Measurements from ENCODE around the gene ZNF827. TPM values are rescaled to one million over a fixed set of nuclear protein-coding genes. Genes with fewer than 3 reads are reported as not detected.

The ZNF827 gene
- total RNA-seq, 4 donors from 2014 or later: 23.9 to 52.3 (median 29.3) TPM

DNA sequence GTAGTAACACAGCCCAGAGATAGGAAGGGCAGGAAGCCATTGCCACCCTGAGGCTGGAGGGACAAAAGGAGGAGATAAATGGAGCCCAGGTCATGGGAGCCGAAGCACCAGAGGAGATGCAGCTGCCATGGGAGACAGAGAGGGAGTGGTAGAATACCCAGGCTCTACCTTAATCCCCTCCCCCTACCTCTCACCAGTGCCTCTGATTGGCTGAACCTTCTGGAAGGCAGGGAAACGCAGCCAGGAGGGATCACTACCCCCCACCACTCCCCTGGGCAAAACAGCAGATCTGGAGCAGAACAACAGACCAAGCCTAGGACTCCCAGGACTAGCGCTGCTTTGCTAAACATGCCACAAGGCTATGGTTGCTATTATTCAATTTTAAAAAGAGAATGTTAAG, 114.2 kb downstream of the ZNF827 start:
- 90 to 91% methylated on average over 3 of the region's 3 CpGs for WGBS, 2 donors
- intact Hi-C loops (cut with DNase I): no loop called here
- no peak for DNase-seq

DNA sequence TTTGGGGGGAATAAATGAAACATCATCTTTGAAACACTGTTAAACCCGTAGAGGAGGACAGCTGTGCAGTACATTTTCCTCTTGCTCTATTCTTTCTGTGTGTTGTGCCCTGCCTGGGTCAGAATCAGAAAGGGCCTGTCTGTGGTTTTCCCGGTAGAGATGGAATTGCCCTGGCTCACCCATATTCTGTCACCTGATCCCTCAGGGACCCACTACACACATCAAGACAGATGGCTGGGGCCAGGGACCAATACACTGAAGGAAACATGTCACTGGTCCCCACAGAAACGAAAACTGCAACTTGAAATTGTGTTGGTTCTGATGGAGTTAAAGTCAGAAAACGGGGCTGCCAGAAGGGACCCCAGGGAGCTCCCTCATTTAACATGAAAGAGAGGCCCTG, 114.9 kb downstream of the ZNF827 start:
- TF ChIP-seq, protein P1, sequence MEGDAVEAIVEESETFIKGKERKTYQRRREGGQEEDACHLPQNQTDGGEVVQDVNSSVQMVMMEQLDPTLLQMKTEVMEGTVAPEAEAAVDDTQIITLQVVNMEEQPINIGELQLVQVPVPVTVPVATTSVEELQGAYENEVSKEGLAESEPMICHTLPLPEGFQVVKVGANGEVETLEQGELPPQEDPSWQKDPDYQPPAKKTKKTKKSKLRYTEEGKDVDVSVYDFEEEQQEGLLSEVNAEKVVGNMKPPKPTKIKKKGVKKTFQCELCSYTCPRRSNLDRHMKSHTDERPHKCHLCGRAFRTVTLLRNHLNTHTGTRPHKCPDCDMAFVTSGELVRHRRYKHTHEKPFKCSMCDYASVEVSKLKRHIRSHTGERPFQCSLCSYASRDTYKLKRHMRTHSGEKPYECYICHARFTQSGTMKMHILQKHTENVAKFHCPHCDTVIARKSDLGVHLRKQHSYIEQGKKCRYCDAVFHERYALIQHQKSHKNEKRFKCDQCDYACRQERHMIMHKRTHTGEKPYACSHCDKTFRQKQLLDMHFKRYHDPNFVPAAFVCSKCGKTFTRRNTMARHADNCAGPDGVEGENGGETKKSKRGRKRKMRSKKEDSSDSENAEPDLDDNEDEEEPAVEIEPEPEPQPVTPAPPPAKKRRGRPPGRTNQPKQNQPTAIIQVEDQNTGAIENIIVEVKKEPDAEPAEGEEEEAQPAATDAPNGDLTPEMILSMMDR (IDR thresholded peaks at IDR 0.05): no peak
- no peak for TF ChIP-seq POLR2A (IDR thresholded peaks at IDR 0.05)
- H3K27ac ChIP-seq: no peak overlapping the region
- H3K9me3 ChIP-seq: no peaks in the 10 kb centered on the region
- no peak for DNase-seq
- intact Hi-C loops (cut with DNase I): no loop called here
- H3K36me3 ChIP-seq: no peaks in the 10 kb centered on the region
- H3K4me1 ChIP-seq: peaks cover 0 to 4% of the 10 kb centered on the region in 2 donors
- WGBS, 2 donors: 83 to 96% methylated on average over 4 of the region's 4 CpGs
- no peak overlapping the region for H3K4me3 ChIP-seq (replicated peaks in 1 of 3)
- H3K27me3 ChIP-seq: no peaks in the 10 kb centered on the region

More for the DNA sequence above, 114.2 kb downstream of the ZNF827 start:
- Histone ChIP-seq H3K27me3 (no peaks in the 10 kb centered on the region), H3K27ac (no peak overlapping the region), H3K36me3 (no peaks in the 10 kb centered on the region), H3K9me3 (no peaks in the 10 kb centered on the region), H3K4me1 (peaks cover 5 to 11% of the 10 kb centered on the region in 2 donors), H3K4me3 (replicated peaks in 1 of 3) (no peak overlapping the region)
- no peak for TF ChIP-seq POLR2A (IDR thresholded peaks at IDR 0.05)
- TF ChIP-seq, protein P1 (IDR thresholded peaks at IDR 0.05): no peak

DNA sequence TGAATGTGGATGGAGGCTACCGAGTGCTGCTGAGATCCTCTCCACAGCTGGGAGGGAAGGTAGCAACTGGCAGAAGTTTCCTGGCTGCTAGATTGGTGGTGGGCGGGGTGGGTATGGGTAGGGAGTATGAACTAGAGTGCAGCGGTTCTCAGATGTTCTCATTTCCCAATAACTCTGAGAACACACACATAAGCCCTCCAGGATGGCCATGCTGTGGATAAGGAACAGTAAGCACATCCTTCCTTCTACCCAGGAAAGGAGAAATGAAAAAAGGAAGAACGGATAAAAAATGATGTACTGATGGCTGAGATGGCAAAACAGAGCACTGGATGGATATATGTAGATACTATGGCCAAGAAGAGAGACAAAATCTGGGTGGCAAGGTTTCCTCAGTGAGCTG, 116.0 kb downstream of the ZNF827 start:
- Histone ChIP-seq H3K27me3 (no peaks in the 10 kb centered on the region), H3K36me3 (no peaks in the 10 kb centered on the region), H3K4me1 (peaks cover 0 to 3% of the 10 kb centered on the region in 2 donors), H3K9me3 (no peaks in the 10 kb centered on the region), H3K4me3 (replicated peaks in 1 of 3) (no peak overlapping the region), H3K27ac (no peak overlapping the region)
- intact Hi-C loops (cut with DNase I): no loop called here
- DNase-seq: no peak
- TF ChIP-seq, protein P1 (IDR thresholded peaks at IDR 0.05): no peak
- TF ChIP-seq POLR2A (IDR thresholded peaks at IDR 0.05): no peak
- WGBS, 2 donors: 91 to 96% methylated on average over 4 of the region's 4 CpGs

DNA sequence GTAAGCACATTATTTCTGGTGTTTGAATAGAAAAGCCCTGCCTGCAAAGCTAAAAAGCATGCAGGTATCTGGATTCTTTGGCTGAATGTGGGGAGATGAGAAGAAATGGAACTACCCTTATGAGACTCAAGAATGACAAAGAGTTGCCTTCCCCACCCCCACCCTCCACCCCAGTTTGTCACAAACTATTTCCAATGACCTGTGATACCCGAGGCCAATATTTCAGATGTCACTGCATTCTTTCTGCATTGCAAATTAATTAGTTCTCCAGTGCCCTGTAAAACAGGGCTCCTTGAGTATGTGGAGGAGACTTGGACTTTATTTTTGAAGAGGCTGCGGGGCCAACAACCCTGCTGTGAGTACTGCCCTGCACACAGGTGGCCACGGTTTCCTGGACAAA, 116.4 kb downstream of the ZNF827 start:
- intact Hi-C loops (cut with DNase I): no loop called here

DNA sequence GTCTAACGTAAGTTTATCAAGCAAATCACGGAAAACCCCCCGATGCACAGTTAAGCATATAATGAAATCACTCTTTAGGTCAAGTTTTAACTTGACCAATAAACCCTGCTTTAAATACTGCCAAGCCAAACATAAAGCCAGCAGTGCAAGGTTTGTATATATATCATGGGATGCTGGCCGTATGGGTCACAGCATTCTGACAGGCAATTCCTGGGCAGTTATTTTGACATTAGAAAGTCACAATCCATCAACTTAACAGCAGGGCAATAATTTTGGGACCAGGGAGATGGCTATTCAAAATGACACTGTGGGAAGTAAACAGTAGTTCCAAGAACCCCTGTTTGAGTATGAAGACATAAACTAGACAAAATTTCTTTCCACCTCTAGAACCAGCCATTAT, 116.9 kb downstream of the ZNF827 start:
- Histone ChIP-seq H3K4me3 (replicated peaks in 1 of 3) (no peak overlapping the region), H3K27ac (no peak overlapping the region), H3K27me3 (no peaks in the 10 kb centered on the region), H3K9me3 (no peaks in the 10 kb centered on the region), H3K4me1 (peaks cover 0 to 3% of the 10 kb centered on the region in 2 donors), H3K36me3 (no peaks in the 10 kb centered on the region)
- no peak for DNase-seq
- WGBS, 2 donors: 93 to 95% methylated on average over 4 of the region's 4 CpGs
- no peak for TF ChIP-seq POLR2A (IDR thresholded peaks at IDR 0.05)
- TF ChIP-seq, protein P1 (IDR thresholded peaks at IDR 0.05): no peak
- intact Hi-C loops (cut with DNase I): no loop called here

More for the DNA sequence above, 116.4 kb downstream of the ZNF827 start:
- no peak for DNase-seq
- Histone ChIP-seq H3K36me3 (no peaks in the 10 kb centered on the region), H3K4me3 (replicated peaks in 1 of 3) (no peak overlapping the region), H3K9me3 (no peaks in the 10 kb centered on the region), H3K27ac (no peak overlapping the region), H3K27me3 (no peaks in the 10 kb centered on the region), H3K4me1 (peaks cover 0 to 3% of the 10 kb centered on the region in 2 donors)
- 78 to 90% methylated on average over 3 of the region's 3 CpGs for WGBS, 2 donors
- TF ChIP-seq POLR2A (IDR thresholded peaks at IDR 0.05): no peak
- TF ChIP-seq, protein P1 (IDR thresholded peaks at IDR 0.05): no peak

All from thyroid gland (tissue), 4 donors.